SK-N-SH (cell line): ENCODE measurements around the gene FAM50B. TPM values are rescaled to one million over a fixed set of nuclear protein-coding genes. Genes with fewer than 3 reads are reported as not detected.
A peak's percentile ranks its signal among the peaks of the same experiment; 100 is the strongest.

Experiments used
- CTCF ChIA-PET: fragments of 300-600, 350-600 bp; formaldehyde crosslinking; extraction: SDS; loops from one replicate; lab custom pipeline; 2021; lab: Yijun Ruan, JAX
- POLR2A ChIA-PET: fragments of 350-600 bp; sonication (Branson Sonifier 250); formaldehyde crosslinking; extraction: SDS; loops from one replicate; lab custom pipeline; 2020; ENCODE audit warnings: antibody characterized with exemption, inconsistent platforms; lab: Yijun Ruan, JAX
- DNase-seq: peaks from one replicate; pipeline ENCODE4 v3.0.0; 2012
- H2AFZ ChIP-seq: fragments of 200-600 bp; sonication (generic); 2 replicates; pipeline ENCODE4 v1.8.1; 2016; ENCODE audit warnings: antibody characterized with exemption, mild to moderate bottlenecking, low read depth
- H3F3A ChIP-seq: fragments of 200-600 bp; sonication (generic); replicated peaks from 2 replicates; pipeline ENCODE3; 2016; ENCODE audit warnings: antibody characterized with exemption, mild to moderate bottlenecking; ENCODE audit not compliant: insufficient read depth
- H3K27ac ChIP-seq, 2 experiments: fragments of 200-500 bp in 1 of 2; fragments of 200-600 bp in 1 of 2; sonication (Bioruptor generic) in 1 of 2; sonication (generic), shearing (Covaris generic) in 1 of 2; 2 replicates each; pipeline versions ENCODE4 v1.5.1 to v1.6.1; 2014 to 2016; ENCODE audit warnings: low read depth in 2 of 2, inconsistent platforms in 1 of 2, low read length in 1 of 2, mild to moderate bottlenecking in 1 of 2, mixed read lengths in 1 of 2
- H3K27me3 ChIP-seq: fragments of 200-600 bp; sonication (generic), shearing (Covaris generic); 2 replicates; pipeline ENCODE4 v1.6.1; 2016; ENCODE audit warnings: mixed run types; ENCODE audit not compliant: insufficient read depth
- H3K36me3 ChIP-seq, 2 experiments: fragments of 200-500 bp in 1 of 2; fragments of 200-600 bp in 1 of 2; sonication (Bioruptor generic) in 1 of 2; sonication (generic) in 1 of 2; replicated peaks in 1 of 2; 2 replicates each; pipeline versions ENCODE3 to v1.5.1; 2014 to 2016; ENCODE audit warnings: low read length in 1 of 2, mild to moderate bottlenecking in 1 of 2; ENCODE audit not compliant: insufficient read depth in 2 of 2, control insufficient read depth in 1 of 2
- H3K4me1 ChIP-seq, 2 experiments: fragments of 200-500 bp in 1 of 2; fragments of 200-600 bp in 1 of 2; sonication (Bioruptor generic) in 1 of 2; sonication (generic), shearing (Covaris generic) in 1 of 2; 2 replicates each; pipeline versions ENCODE4 v1.5.1 to v1.6.1; 2014 to 2016; ENCODE audit warnings: low read depth in 1 of 2, low read length in 1 of 2, mixed run types in 1 of 2; ENCODE audit not compliant: insufficient read depth in 2 of 2, control insufficient read depth in 1 of 2
- H3K4me2 ChIP-seq: fragments of 200-600 bp; sonication (generic), shearing (Covaris generic); 2 replicates; pipeline ENCODE4 v1.6.1; 2017; ENCODE audit warnings: mixed run types
- H3K4me3 ChIP-seq, 2 experiments: fragments of 200-500 bp in 1 of 2; fragments of 200-600 bp in 1 of 2; sonication (Bioruptor generic) in 1 of 2; sonication (generic), shearing (Covaris generic) in 1 of 2; 2 replicates each; pipeline versions ENCODE4 v1.5.1 to v1.8.1; 2014 to 2016; ENCODE audit warnings: low read depth in 2 of 2, inconsistent platforms in 1 of 2, low read length in 1 of 2, mild to moderate bottlenecking in 1 of 2, mixed read lengths in 1 of 2, moderate library complexity in 1 of 2
- H3K79me2 ChIP-seq: fragments of 200-600 bp; sonication (generic); 2 replicates; pipeline ENCODE4 v1.8.1; 2017; ENCODE audit warnings: mild to moderate bottlenecking; ENCODE audit not compliant: insufficient read depth
- H3K9ac ChIP-seq: fragments of 200-600 bp; sonication (generic); 2 replicates; pipeline ENCODE4 v1.6.1; 2017; ENCODE audit warnings: mixed run types
- H3K9me2 ChIP-seq: fragments of 200-600 bp; sonication (generic); 2 replicates; pipeline ENCODE4 v1.6.1; 2017; ENCODE audit warnings: mixed run types
- H3K9me3 ChIP-seq: fragments of 200-600 bp; sonication (generic); 2 replicates; pipeline ENCODE4 v1.6.1; 2017; ENCODE audit warnings: mixed run types, mild to moderate bottlenecking, moderate library complexity
- H4K20me1 ChIP-seq: fragments of 200-600 bp; sonication (generic); 2 replicates; pipeline ENCODE4 v1.6.1; 2017; ENCODE audit warnings: mild to moderate bottlenecking, mixed run types; ENCODE audit not compliant: insufficient read depth
- EP300 ChIP-seq, 2 experiments: IDR thresholded peaks; 2 replicates each; pipeline versions ENCODE4 v1.4.0 to v1.6.1; 2012; ENCODE audit warnings: borderline replicate concordance in 1 of 2, low read depth in 1 of 2, low read length in 1 of 2
- FOXM1 ChIP-seq: IDR thresholded peaks from 2 replicates; pipeline ENCODE4 v1.4.0; 2012; ENCODE audit warnings: low read depth, mild to moderate bottlenecking
- GABPA ChIP-seq: IDR thresholded peaks from 2 replicates; pipeline ENCODE4 v1.4.0; 2012; ENCODE audit warnings: low read depth, mild to moderate bottlenecking
- MEF2A ChIP-seq: IDR thresholded peaks from 2 replicates; pipeline ENCODE4 v1.4.0; 2012; ENCODE audit warnings: low read depth, borderline replicate concordance
- MXI1 ChIP-seq: IDR thresholded peaks from 2 replicates; pipeline ENCODE4 v1.6.1; 2012; ENCODE audit warnings: mild to moderate bottlenecking, low read depth, low read length, improper control_type of control experiment
- NRF1 ChIP-seq: IDR thresholded peaks from 2 replicates; pipeline ENCODE4 v1.6.1; 2012; ENCODE audit warnings: low read depth, mild to moderate bottlenecking, low read length
- RAD21 ChIP-seq: IDR thresholded peaks from 2 replicates; pipeline ENCODE4 v1.6.1; 2012; ENCODE audit warnings: mild to moderate bottlenecking, low read length
- RXRA ChIP-seq: IDR thresholded peaks from 2 replicates; pipeline ENCODE4 v1.4.0; 2012; ENCODE audit warnings: low read depth, mild to moderate bottlenecking, borderline replicate concordance
- SMC3 ChIP-seq: IDR thresholded peaks from 2 replicates; pipeline ENCODE4 v1.6.1; 2012; ENCODE audit warnings: low read depth, low read length, improper control_type of control experiment
- TCF12 ChIP-seq: IDR thresholded peaks from 2 replicates; pipeline ENCODE4 v1.4.0; 2012
- ZBTB33 ChIP-seq: IDR thresholded peaks from 2 replicates; pipeline ENCODE4 v1.4.0; 2012; ENCODE audit warnings: low read depth, borderline replicate concordance
- WGBS: methylation state at CpG from one replicate; pipeline ENCODE4 v1.1.6; 2017; ENCODE audit warnings: low lambda C conversion rate; 5-methylcytosine and 5-hydroxymethylcytosine counted together
- polyA plus RNA-seq, 3 experiments: library from polyadenylated mRNA; depleted of rRNA; stranded (reverse); fragments of >200 nt; gene quantifications; 2 replicates each; pipeline ENCODE4 v1.2.3, GENCODE V29; 2012
- TF ChIP-seq, protein P1 (sequence below): IDR thresholded peaks from 2 replicates; pipeline ENCODE4 v1.4.0; 2012; ENCODE audit warnings: low read depth, borderline replicate concordance
- TF ChIP-seq, protein P2 (sequence below): fragments of 150-350 bp; IDR thresholded peaks from 2 replicates; pipeline ENCODE4 v1.6.1; 2016; ENCODE audit warnings: mild to moderate bottlenecking, low read depth, low read length

Gene FAM50B
- polyA plus RNA-seq, 1 of the 3 experiments (the other 2 are of a cell fraction) = 13.8 TPM

DNA sequence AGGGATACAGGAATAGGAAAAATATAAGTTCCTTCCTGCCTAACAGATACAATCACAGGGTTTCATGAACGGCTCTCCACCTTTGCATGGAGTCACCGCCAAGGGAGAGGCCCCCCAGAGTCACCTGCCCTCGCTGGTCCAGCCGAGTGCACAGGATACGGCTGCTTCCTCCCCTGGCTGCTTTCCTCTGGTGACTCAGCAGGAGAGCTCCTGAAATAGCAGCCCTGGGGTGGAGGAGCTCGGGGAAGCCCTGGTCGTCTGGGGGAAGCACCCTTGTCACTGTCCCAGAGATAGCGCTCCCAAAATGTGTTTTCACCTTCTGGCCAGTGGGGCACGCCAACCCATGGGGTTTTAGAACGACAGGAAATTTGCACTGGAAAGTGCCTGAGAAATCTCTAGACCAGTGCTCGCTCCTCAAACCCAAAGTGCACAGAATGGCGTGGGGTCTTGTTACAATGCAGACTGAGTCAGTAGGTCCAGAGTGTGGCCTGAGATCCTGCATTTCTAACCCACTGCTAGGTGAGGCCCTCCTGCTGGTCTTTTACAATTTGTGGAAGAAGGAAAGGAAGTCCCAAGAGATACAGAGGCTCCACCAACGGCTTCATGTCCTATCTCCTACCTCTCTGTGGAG, 35.9 kb upstream of the FAM50B start (continued):
- TF ChIP-seq, protein P1, sequence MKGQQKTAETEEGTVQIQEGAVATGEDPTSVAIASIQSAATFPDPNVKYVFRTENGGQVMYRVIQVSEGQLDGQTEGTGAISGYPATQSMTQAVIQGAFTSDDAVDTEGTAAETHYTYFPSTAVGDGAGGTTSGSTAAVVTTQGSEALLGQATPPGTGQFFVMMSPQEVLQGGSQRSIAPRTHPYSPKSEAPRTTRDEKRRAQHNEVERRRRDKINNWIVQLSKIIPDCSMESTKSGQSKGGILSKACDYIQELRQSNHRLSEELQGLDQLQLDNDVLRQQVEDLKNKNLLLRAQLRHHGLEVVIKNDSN = no peak
- no peak for TF ChIP-seq MXI1
- peak; percentile 50 for TF ChIP-seq TCF12
- no peak for TF ChIP-seq RAD21
- TF ChIP-seq, protein P2, sequence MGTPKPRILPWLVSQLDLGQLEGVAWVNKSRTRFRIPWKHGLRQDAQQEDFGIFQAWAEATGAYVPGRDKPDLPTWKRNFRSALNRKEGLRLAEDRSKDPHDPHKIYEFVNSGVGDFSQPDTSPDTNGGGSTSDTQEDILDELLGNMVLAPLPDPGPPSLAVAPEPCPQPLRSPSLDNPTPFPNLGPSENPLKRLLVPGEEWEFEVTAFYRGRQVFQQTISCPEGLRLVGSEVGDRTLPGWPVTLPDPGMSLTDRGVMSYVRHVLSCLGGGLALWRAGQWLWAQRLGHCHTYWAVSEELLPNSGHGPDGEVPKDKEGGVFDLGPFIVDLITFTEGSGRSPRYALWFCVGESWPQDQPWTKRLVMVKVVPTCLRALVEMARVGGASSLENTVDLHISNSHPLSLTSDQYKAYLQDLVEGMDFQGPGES = no peak
- TF ChIP-seq RXRA = peak; percentile 38; the same call in 1 of the 2 replicates
- TF ChIP-seq ZBTB33 = no peak

- Histone ChIP-seq H3K4me1 (peaks cover 5 to 13% of the 10 kb centered on the region in 2 experiments; a peak in 3 of 4 replicates), H3K79me2 (no peaks in the 10 kb centered on the region), H3K36me3 (no peaks in the 10 kb centered on the region), H3K27ac (no peak overlapping the region), H3F3A (peaks cover 6% of the 10 kb centered on the region), H3K9ac (no peak overlapping the region), H3K9me2 (no peaks in the 10 kb centered on the region), H3K27me3 (no peaks in the 10 kb centered on the region), H3K9me3 (no peaks in the 10 kb centered on the region), H4K20me1 (no peaks in the 10 kb centered on the region), H2AFZ (no peak overlapping the region), H3K4me2 (no peak overlapping the region), H3K4me3 (no peak overlapping the region)
- ChIA-PET POLR2A (no interaction called here), CTCF (interaction anchor here (0.8 to 2.4 kb wide), 2 partner anchors 12 to 16 kb away, joined by 3 to 7 read pairs; no protein-coding TSS in a partner anchor)
- WGBS = 94% methylated on average over 14 of the region's 15 CpGs
- no peak for TF ChIP-seq SMC3
- no peak for TF ChIP-seq MEF2A
- no peak for TF ChIP-seq NRF1
- TF ChIP-seq FOXM1 = no peak
- no peak for TF ChIP-seq EP300 (IDR thresholded peaks at IDR 0.05; ENCODE audit: borderline replicate concordance in 1 of 2, low read depth in 1 of 2, low read length in 1 of 2)
- no peak for TF ChIP-seq GABPA
- DNase-seq = no peak
Measured at GRCh38 chr6:3813918-3814317, 35.3 kb upstream of the FAM50B start.
